ENCODE results near the gene NTN1.

Gene NTN1

GRCh38 chr17:9021158-9021991, at the start of gene NTN1:
TSS of gene NTN1 (plus strand) at chr17:9021510. CDS start at chr17:9022374, 864 bp downstream.
- Histone ChIP-seq H3K9me3 (ENCODE audit: control insufficient read depth, insufficient read depth, low read depth, low read length) (no peaks in the 10 kb centered on the region), H3K27ac (ENCODE audit: extremely low read depth, low read depth, low read length) (peak within 1 kb of the TSS; percentile 80), H3K4me1 (ENCODE audit: control insufficient read depth, insufficient read depth, low read length) (peaks cover 22% of the 10 kb centered on the region), H3K4me3 (ENCODE audit: low read depth, low read length) (peak within 1 kb of the TSS; percentile 71), H3K36me3 (ENCODE audit: control insufficient read depth in 2 of 2, insufficient read depth in 1 of 2, low read length in 2 of 2) (peaks cover 0 to 15% of the 10 kb centered on the region in 2 experiments; a peak in 1 of 3 replicates)
- CTCF ChIA-PET, result no interaction called here
- POLR2A ChIA-PET, result interaction anchor here (0.5 to 1.8 kb wide), 11 partner anchors 8 to 526 kb away, joined by 3 to 10 read pairs (median 4); no protein-coding TSS in a partner anchor
- TF ChIP-seq KLF17 (tag by site-specific recombination; IDR thresholded peaks at IDR 0.05) (0 out of 2 replicates have a peak, but pooled peaks have one; percentile 11), CTCF (tag by site-specific recombination; IDR thresholded peaks at IDR 0.05) (peak; percentile 55; the same call in 1 of the 2 replicates), ZNF843 (tag by site-specific recombination; IDR thresholded peaks at IDR 0.05) (no peak), ZNF341 (tag by site-specific recombination; IDR thresholded peaks at IDR 0.05; ENCODE audit: low read depth) (peak; percentile 27; the same call in 1 of the 2 replicates), ZFHX2 (tag by site-specific recombination; conservative IDR thresholded peaks at IDR 0.05) (peak; percentile 17; the same call in 1 of the 2 replicates), ZNF391 (tag by site-specific recombination; IDR thresholded peaks at IDR 0.05; ENCODE audit: borderline replicate concordance, low read depth) (no peak), SP7 (tag by site-specific recombination; IDR thresholded peaks at IDR 0.05) (no peak), PRDM10 (tag by site-specific recombination; IDR thresholded peaks at IDR 0.05) (0 out of 2 replicates have a peak, but pooled peaks have one; percentile 28), SALL2 (tag by site-specific recombination; IDR thresholded peaks at IDR 0.05; ENCODE audit: borderline replicate concordance) (no peak), REST (tag by site-specific recombination; IDR thresholded peaks at IDR 0.05) (no peak), IKZF3 (tag by site-specific recombination; IDR thresholded peaks at IDR 0.05) (0 out of 2 replicates have a peak, but pooled peaks have one; percentile 1), KLF9 (tag by site-specific recombination; IDR thresholded peaks at IDR 0.05; ENCODE audit: low read depth) (peak; percentile 59; the same call in 1 of the 2 replicates), GLIS2 (tag by site-specific recombination; IDR thresholded peaks at IDR 0.05) (peak; percentile 74; the same call in 1 of the 2 replicates), ZBTB48 (tag by site-specific recombination; IDR thresholded peaks at IDR 0.05) (no peak), ZNF449 (tag by site-specific recombination; IDR thresholded peaks at IDR 0.05) (no peak), ZNF202 (tag by site-specific recombination; IDR thresholded peaks at IDR 0.05; ENCODE audit: borderline replicate concordance) (no peak), PRDM1 (tag by site-specific recombination; IDR thresholded peaks at IDR 0.05) (0 out of 2 replicates have a peak, but pooled peaks have one; percentile 6), ZXDB (tag by site-specific recombination; IDR thresholded peaks at IDR 0.05) (peak; percentile 98), ZNF654 (tag by site-specific recombination; IDR thresholded peaks at IDR 0.05; ENCODE audit: low read depth) (no peak), ZNF549 (tag by site-specific recombination; IDR thresholded peaks at IDR 0.05) (no peak), BCL11B (tag by site-specific recombination; IDR thresholded peaks at IDR 0.05; ENCODE audit: low read depth) (no peak)

All from HEK293 (cell line).